SK-N-MC (cell line): ENCODE results near the gene SEMA3A.

Source experiments
- DNase-seq: peaks from one replicate; pipeline ENCODE4 v3.0.0-alpha.2; 2011; ENCODE audit warnings: low read depth, low spot score
- H3K27ac ChIP-seq: fragments of 200-600 bp; sonication (generic); 2 replicates; pipeline ENCODE4 v1.5.1; 2016; ENCODE audit warnings: mixed run types
- H3K36me3 ChIP-seq: fragments of 200-600 bp; sonication (generic); 2 replicates; pipeline ENCODE4 v1.6.1; 2017; ENCODE audit warnings: antibody characterized with exemption, low read length, mixed read lengths; ENCODE audit not compliant: insufficient read depth
- H3K4me3 ChIP-seq: fragments of 200-600 bp; sonication (generic); 2 replicates; pipeline ENCODE4 v1.5.1; 2016
- H3K9ac ChIP-seq: fragments of 200-600 bp; sonication (generic); 2 replicates; pipeline ENCODE4 v1.8.0; 2017; ENCODE audit warnings: mixed run types, mixed read lengths; ENCODE audit not compliant: insufficient read length
- H3K9me3 ChIP-seq: fragments of 200-600 bp; sonication (generic); 2 replicates; pipeline ENCODE4 v1.6.1; 2017; ENCODE audit warnings: low read depth, mild to moderate bottlenecking, antibody characterized with exemption, low read length, moderate library complexity, mixed read lengths
- EZH2 ChIP-seq: fragments of 200-600 bp; sonication (generic); IDR thresholded peaks from one replicate; pipeline ENCODE4 v1.6.1; 2017; ENCODE audit warnings: antibody characterized with exemption
- FOXP2 ChIP-seq: optimal IDR thresholded peaks from 2 replicates; pipeline ENCODE3; 2011; ENCODE audit warnings: mild to moderate bottlenecking, moderate library complexity; ENCODE audit not compliant: insufficient read depth; ENCODE audit errors: extremely low read length, control extremely low read depth
- POLR2AphosphoS5 ChIP-seq: IDR thresholded peaks from 2 replicates; pipeline ENCODE4 v1.6.1; 2012; ENCODE audit warnings: mild to moderate bottlenecking, low read depth, low read length, borderline replicate concordance

SEMA3A gene

DNA sequence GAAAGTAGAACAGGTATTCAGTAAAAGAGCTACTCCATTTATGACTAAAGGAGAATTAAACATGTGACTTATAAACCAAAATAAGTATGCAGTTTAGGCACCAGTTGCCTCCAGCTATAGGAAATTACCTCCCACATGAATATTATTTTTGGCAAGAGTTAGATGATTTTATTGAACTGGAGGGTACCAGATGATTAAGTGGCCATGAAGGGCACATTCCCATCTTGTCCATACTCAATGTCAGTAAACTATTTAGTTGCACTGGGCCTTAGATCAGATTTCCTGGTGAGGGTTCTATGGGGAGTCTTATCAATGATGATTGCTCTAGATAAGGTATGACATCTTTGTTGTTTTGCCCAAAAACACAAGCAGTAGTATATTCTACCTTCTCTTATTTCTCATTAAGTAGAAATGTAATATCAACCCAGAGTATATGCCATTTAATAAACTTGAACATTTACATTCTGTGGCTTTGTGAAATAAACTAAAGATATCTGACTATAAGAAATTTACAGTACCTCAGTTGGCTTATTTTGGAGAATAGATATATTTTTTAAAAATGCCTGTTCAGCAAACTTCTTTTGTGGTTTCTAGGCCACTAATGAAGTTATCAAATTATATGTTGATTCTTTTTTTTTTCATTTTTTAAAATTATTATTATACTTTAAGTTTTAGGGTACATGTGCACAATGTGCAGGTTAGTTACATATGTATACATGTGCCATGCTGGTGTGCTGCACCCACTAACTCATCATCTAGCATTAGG, 145.3 kb downstream of the SEMA3A start:
- H3K27ac ChIP-seq: no peak overlapping the region
- TF ChIP-seq POLR2AphosphoS5 (no peak), EZH2 (no peak), FOXP2 (no peak)
- H3K9ac ChIP-seq: no peak overlapping the region
- DNase-seq: no peak
- no peak overlapping the region for H3K4me3 ChIP-seq
- no peaks in the 10 kb centered on the region for H3K9me3 ChIP-seq
- no peaks in the 10 kb centered on the region for H3K36me3 ChIP-seq

DNA sequence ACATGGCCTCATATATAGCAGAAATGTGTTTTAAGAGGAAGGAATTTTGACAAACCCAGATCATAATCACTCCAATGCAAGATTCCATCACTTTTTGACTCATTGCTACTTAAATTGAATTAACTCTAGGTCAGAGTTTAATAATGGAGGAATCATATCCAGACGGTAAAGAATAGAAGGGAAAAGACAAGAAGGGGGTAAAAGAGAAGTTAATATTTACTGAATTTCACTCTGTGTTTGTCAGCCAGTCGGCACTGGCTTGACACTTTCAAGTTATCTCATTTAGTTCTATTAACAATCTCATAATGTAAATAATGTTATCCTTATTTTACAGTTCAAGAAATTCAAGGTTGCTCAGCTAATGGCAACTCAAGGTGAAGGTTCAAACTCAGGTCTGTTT, 147.5 kb downstream of the SEMA3A start:
- DNase-seq: no peak
- no peak for TF ChIP-seq FOXP2
- TF ChIP-seq EZH2: no peak
- no peak for TF ChIP-seq POLR2AphosphoS5

DNA sequence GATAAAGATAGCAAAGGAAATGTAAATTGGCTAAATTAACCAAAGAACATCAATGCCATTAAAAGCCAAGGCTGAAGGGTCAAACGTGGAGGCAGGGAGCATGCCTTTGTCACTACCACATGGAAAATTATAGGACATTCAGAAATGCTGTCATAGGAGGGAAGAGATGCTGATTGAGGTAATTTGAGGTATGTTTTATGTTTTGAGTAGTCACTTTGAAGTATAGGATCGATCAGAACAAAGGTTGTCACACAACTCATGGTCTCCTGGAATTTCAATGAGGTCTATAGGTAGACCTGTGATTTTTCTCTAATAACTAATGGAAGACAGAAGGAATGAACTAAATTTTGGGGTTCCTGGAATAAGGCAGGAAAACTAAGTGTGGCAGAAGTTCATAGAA, 149.8 kb downstream of the SEMA3A start:
- H3K27ac ChIP-seq: no peak overlapping the region
- no peak for DNase-seq
- H3K36me3 ChIP-seq: no peaks in the 10 kb centered on the region
- H3K9ac ChIP-seq: no peak overlapping the region
- no peaks in the 10 kb centered on the region for H3K9me3 ChIP-seq
- H3K4me3 ChIP-seq: no peak overlapping the region
- TF ChIP-seq FOXP2 (no peak), EZH2 (no peak), POLR2AphosphoS5 (no peak)

More for the DNA sequence above, 147.5 kb downstream of the SEMA3A start:
- Histone ChIP-seq H3K4me3 (no peak overlapping the region), H3K27ac (no peak overlapping the region), H3K9me3 (no peaks in the 10 kb centered on the region), H3K9ac (no peak overlapping the region), H3K36me3 (no peaks in the 10 kb centered on the region)

- Histone ChIP-seq H3K27ac (no peak overlapping the region), H3K36me3 (no peaks in the 10 kb centered on the region), H3K4me3 (no peak overlapping the region), H3K9me3 (no peaks in the 10 kb centered on the region), H3K9ac (no peak overlapping the region)
- TF ChIP-seq EZH2: no peak
- no peak for TF ChIP-seq POLR2AphosphoS5
- no peak for TF ChIP-seq FOXP2
- no peak for DNase-seq
Measured at GRCh38 chr7:84043661-84044191, 150.9 kb downstream of the SEMA3A start.

- Histone ChIP-seq H3K27ac (no peak overlapping the region; the same call in 1 of the 2 replicates), H3K9ac (no peak overlapping the region), H3K4me3 (no peak overlapping the region), H3K9me3 (no peaks in the 10 kb centered on the region), H3K36me3 (no peaks in the 10 kb centered on the region)
- DNase-seq: no peak
- TF ChIP-seq FOXP2 (no peak), POLR2AphosphoS5 (no peak), EZH2 (no peak)
Measured at GRCh38 chr7:84042110-84042539, 152.5 kb downstream of the SEMA3A start.

DNA sequence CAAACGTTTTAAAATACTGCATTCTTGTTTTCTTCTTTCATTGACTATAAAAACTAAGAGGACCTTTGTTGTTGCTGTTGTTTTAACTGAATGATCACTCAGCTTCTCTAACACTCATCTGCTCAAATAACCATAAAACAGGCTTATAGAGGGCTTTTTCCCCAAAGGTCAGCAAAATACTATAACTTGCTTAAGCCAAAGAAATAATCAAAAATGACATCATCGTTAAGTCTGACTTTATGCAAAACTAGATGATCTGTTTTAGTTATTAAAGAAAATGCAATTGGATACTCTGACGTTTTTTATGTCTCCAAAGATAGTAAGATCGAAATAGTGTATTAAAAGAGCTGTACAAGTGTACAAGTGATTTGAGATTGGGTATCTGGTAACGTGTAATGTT, 152.9 kb downstream of the SEMA3A start:
- no peak for DNase-seq
- H3K9ac ChIP-seq: no peak overlapping the region
- H3K36me3 ChIP-seq: no peaks in the 10 kb centered on the region
- no peaks in the 10 kb centered on the region for H3K9me3 ChIP-seq
- no peak for TF ChIP-seq FOXP2
- no peak for TF ChIP-seq EZH2
- no peak for TF ChIP-seq POLR2AphosphoS5
- no peak overlapping the region for H3K4me3 ChIP-seq
- no peak overlapping the region for H3K27ac ChIP-seq

DNA sequence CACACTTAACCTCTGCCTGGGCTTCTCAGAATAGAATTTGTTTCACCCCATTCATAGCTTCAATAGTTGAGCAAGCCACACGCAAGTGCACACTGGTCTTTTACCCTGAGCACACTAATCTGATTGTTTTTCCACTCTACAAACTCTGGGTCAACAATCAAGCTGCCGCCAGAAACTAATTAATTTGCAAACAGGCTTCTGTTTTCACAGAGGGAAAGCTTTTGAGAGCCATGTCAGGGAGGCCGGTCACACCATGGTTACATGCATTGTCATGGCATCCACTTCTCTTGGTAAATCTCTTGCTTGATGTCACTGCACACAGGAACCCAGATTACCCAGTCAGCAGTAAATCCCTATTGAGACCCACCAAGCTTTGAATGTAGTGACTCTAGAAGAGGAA, 154.2 kb downstream of the SEMA3A start:
- no peak for TF ChIP-seq POLR2AphosphoS5
- no peak for TF ChIP-seq FOXP2
- no peak for TF ChIP-seq EZH2

GRCh38 chr7:84039432-84039831, 155.2 kb downstream of the SEMA3A start:
- no peak for DNase-seq
- no peak overlapping the region for H3K4me3 ChIP-seq
- H3K9me3 ChIP-seq: no peaks in the 10 kb centered on the region
- TF ChIP-seq FOXP2 (no peak), EZH2 (no peak), POLR2AphosphoS5 (no peak)
- H3K9ac ChIP-seq: no peak overlapping the region
- H3K27ac ChIP-seq: no peak overlapping the region
- H3K36me3 ChIP-seq: no peaks in the 10 kb centered on the region

More for the DNA sequence above, 154.2 kb downstream of the SEMA3A start:
- H3K36me3 ChIP-seq: no peaks in the 10 kb centered on the region
- H3K27ac ChIP-seq: no peak overlapping the region
- H3K9ac ChIP-seq: no peak overlapping the region
- no peak overlapping the region for H3K4me3 ChIP-seq
- no peak for DNase-seq
- H3K9me3 ChIP-seq: no peaks in the 10 kb centered on the region
